HUES6 (cell line): ENCODE results near the gene RELL1.

Source experiments
- H3K27ac ChIP-seq: 2 replicates; pipeline ENCODE4 v1.7.0; 2013; ENCODE audit warnings: low read depth, mild to moderate bottlenecking, low read length, inconsistent platforms
- H3K27me3 ChIP-seq: 2 replicates; pipeline ENCODE4 v1.6.1; 2013; ENCODE audit warnings: low read length; ENCODE audit not compliant: control insufficient read depth, insufficient read depth
- H3K36me3 ChIP-seq: 2 replicates; pipeline ENCODE4 v1.6.1; 2013; ENCODE audit warnings: low read length; ENCODE audit not compliant: control insufficient read depth, insufficient read depth
- H3K4me1 ChIP-seq: 2 replicates; pipeline ENCODE4 v1.6.1; 2013; ENCODE audit warnings: low read length; ENCODE audit not compliant: control insufficient read depth, insufficient read depth
- H3K4me3 ChIP-seq: 2 replicates; pipeline ENCODE4 v1.5.1; 2013; ENCODE audit warnings: low read depth, low read length
- H3K9ac ChIP-seq: one replicate; pipeline ENCODE4 v1.6.1; 2013; ENCODE audit warnings: mild to moderate bottlenecking, low read length
- H3K9me3 ChIP-seq: 2 replicates; pipeline ENCODE4 v1.6.1; 2013; ENCODE audit warnings: low read depth, low read length; ENCODE audit not compliant: control insufficient read depth, insufficient read depth

The RELL1 gene

DNA sequence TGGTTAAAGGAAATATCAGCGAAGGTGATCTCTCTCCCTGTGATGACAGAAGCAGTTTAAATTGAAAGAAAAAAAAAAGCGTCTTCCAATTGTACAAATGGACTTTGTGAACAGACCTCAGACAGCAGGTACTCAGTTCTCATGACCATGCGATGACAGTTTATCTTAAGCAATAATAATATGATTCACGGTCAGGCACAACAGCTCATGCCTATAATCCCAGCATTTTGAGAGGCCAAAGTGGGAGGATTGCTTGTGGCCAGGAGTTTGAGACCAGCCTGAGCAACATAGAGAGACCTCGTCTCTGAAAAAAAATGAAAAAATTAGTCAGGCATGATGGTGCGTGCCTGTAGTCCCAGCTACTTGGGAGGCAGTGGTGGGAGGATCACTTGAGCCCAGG lies 51.0 kb downstream of the RELL1 start:
- Histone ChIP-seq H3K4me1 (no peaks in the 10 kb centered on the region; the same call in none of the 2 replicates), H3K36me3 (peaks cover 39% of the 10 kb centered on the region), H3K27me3 (no peaks in the 10 kb centered on the region), H3K4me3 (no peak overlapping the region), H3K9me3 (no peaks in the 10 kb centered on the region), H3K9ac (no peak overlapping the region), H3K27ac (no peak overlapping the region)

- Histone ChIP-seq H3K9ac (no peak overlapping the region), H3K4me3 (no peak overlapping the region), H3K36me3 (peaks cover 44% of the 10 kb centered on the region), H3K27ac (no peak overlapping the region), H3K9me3 (no peaks in the 10 kb centered on the region), H3K4me1 (no peaks in the 10 kb centered on the region; the same call in none of the 2 replicates), H3K27me3 (no peaks in the 10 kb centered on the region)
These were observed 52.0 kb downstream of the RELL1 start for GRCh38 chr4:37634180-37634579.

DNA sequence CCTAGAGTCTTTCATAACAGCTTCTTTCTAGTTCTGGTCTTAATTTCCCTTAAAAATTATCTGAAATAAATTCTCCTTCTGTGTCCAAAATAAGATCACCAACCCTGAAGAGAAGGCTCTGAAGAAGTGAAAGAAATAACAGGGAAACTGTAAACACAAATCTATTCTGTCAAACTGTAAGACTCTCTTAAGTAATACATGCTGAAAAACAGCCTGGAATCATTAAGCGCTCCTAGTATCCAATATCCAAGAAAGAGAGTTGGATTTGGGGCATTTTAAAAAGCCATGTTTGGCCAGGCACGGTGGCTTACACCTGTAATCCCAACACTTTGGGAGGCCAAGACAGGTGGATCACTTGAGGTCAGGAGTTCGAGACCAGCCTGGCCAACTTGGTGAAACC lies 53.3 kb downstream of the RELL1 start:
- peaks cover 43% of the 10 kb centered on the region for H3K36me3 ChIP-seq
- H3K27me3 ChIP-seq = no peaks in the 10 kb centered on the region
- H3K4me3 ChIP-seq = no peak overlapping the region

DNA sequence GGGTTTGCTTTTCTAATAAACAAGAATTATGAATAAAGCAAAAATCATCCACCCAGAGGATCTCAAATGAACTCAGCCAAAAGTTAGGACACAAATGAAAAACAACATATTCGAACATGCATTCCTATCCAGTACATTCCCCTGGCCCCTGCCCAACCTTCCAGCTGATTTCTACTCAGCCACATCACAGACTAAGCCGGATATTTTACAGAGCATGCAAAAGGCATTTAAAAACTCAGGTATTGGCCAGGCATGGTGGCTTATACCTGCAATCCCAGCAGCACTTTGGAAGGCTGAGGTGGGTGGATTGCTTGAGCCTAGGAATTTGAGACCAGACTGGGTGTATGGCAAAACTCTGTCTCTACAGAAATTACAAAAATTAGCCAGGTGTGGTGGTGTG lies 54.6 kb downstream of the RELL1 start:
- Histone ChIP-seq H3K27me3 (no peaks in the 10 kb centered on the region), H3K36me3 (peaks cover 31% of the 10 kb centered on the region), H3K4me3 (no peak overlapping the region), H3K4me1 (peaks cover 3% of the 10 kb centered on the region), H3K27ac (no peak overlapping the region), H3K9me3 (no peaks in the 10 kb centered on the region), H3K9ac (no peak overlapping the region)

More for the DNA sequence above, 53.3 kb downstream of the RELL1 start:
- no peak overlapping the region for H3K27ac ChIP-seq
- H3K9ac ChIP-seq = no peak overlapping the region
- no peaks in the 10 kb centered on the region for H3K9me3 ChIP-seq
- no peaks in the 10 kb centered on the region; the same call in none of the 2 replicates for H3K4me1 ChIP-seq

- no peak overlapping the region for H3K9ac ChIP-seq
- H3K27me3 ChIP-seq = no peaks in the 10 kb centered on the region
- no peak overlapping the region for H3K4me3 ChIP-seq
- no peaks in the 10 kb centered on the region for H3K9me3 ChIP-seq
- 0 out of 2 replicates have a peak, but pooled peaks cover 3% of the 10 kb centered on the region for H3K4me1 ChIP-seq
- H3K27ac ChIP-seq = no peak overlapping the region
- H3K36me3 ChIP-seq = peaks cover 27% of the 10 kb centered on the region
These were observed 56.5 kb downstream of the RELL1 start for GRCh38 chr4:37629713-37630112.

DNA sequence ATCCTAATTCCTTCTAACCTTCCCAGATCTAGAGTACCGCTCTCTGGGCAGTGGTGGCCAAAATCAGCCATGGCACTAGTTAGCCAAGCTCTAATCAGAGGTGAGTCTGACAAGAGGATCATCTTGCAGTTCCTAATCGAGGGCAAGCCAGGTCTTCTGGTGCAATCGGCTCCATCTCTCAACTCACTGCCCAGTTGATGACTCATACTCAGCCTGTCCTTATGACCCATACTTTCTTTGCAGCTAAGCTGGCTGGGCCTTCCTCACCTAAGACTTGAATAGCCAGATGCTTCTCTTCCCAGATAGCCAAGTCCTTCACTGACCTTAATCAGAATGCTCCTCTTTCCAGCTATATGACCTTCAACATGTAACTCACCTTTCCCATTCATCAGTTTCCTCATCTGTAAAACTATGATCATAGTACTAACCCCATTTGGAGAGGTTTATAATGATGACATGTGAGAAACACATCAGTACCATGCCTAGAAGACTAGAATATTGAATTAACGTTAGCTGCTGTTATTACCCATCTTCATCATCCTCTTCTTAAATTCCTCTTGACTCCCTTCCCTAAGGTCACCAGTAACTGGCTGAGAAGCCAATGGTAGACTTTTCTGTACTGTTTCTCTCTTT lies 57.1 kb downstream of the RELL1 start:
- no peak overlapping the region for H3K9ac ChIP-seq
- no peak overlapping the region for H3K4me3 ChIP-seq
- no peak overlapping the region for H3K27ac ChIP-seq
- peaks cover 22% of the 10 kb centered on the region for H3K36me3 ChIP-seq
- 0 out of 2 replicates have a peak, but pooled peaks cover 3% of the 10 kb centered on the region for H3K4me1 ChIP-seq
- no peaks in the 10 kb centered on the region for H3K9me3 ChIP-seq
- H3K27me3 ChIP-seq = no peaks in the 10 kb centered on the region

- Histone ChIP-seq H3K36me3 (peaks cover 17% of the 10 kb centered on the region), H3K9me3 (no peaks in the 10 kb centered on the region), H3K27ac (no peak overlapping the region)
These were observed 58.9 kb downstream of the RELL1 start for GRCh38 chr4:37627263-37627662.

DNA sequence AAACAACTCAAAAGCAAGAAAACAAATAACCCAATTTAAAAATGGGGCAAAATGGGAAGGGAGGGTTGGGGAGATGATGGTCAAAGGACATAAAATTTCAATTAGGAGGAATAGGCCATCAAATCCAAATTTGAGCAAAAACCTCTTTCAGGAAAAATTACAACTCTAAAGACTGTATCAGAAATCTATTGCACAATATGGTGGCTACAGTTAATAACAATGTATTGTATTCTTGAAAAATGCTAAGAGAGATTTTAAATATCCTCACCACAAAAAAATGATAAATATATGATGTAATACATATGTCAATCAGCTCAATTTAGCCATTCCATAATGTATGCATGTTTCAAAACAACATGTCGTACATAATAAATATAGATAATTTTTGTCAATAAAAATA lies 60.7 kb downstream of the RELL1 start:
- no peak overlapping the region for H3K9ac ChIP-seq
- no peak overlapping the region for H3K4me3 ChIP-seq
- H3K27me3 ChIP-seq = no peaks in the 10 kb centered on the region
- no peak overlapping the region for H3K27ac ChIP-seq
- H3K9me3 ChIP-seq = no peaks in the 10 kb centered on the region
- peaks cover 8% of the 10 kb centered on the region; the same call in 1 of the 2 replicates for H3K36me3 ChIP-seq
- 0 out of 2 replicates have a peak, but pooled peaks cover 3% of the 10 kb centered on the region for H3K4me1 ChIP-seq

More at GRCh38 chr4:37627263-37627662, 58.9 kb downstream of the RELL1 start:
- Histone ChIP-seq H3K9ac (no peak overlapping the region), H3K4me3 (no peak overlapping the region), H3K4me1 (0 out of 2 replicates have a peak, but pooled peaks cover 3% of the 10 kb centered on the region), H3K27me3 (no peaks in the 10 kb centered on the region)

- Histone ChIP-seq H3K9ac (no peak overlapping the region), H3K9me3 (no peaks in the 10 kb centered on the region), H3K27me3 (no peaks in the 10 kb centered on the region), H3K4me3 (no peak overlapping the region), H3K4me1 (0 out of 2 replicates have a peak, but pooled peaks cover 3% of the 10 kb centered on the region), H3K36me3 (peaks cover 3% of the 10 kb centered on the region; the same call in 1 of the 2 replicates), H3K27ac (no peak overlapping the region)
These were observed 62.2 kb downstream of the RELL1 start for GRCh38 chr4:37623940-37624339.

DNA sequence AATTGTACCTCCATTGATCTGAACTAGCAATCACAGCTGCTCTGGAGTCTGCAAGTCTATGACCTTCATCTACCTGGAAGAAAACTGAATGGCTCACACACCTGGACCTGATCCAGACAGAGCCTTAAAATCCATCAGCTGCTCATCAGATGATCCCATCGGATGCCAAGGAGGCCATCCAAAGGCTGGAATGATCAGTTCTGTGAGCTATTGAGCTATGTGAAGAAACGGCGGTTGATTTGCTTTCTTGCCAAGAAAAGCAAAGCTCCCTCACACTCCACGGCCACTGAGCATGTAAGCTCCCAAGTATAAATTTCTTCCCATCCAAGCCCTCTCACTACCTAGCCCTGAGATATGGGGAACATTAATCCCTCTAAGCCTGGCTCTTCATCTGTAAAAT lies 63.1 kb downstream of the RELL1 start:
- Histone ChIP-seq H3K4me3 (no peak overlapping the region), H3K27ac (no peak overlapping the region), H3K27me3 (no peaks in the 10 kb centered on the region), H3K36me3 (peaks cover 3% of the 10 kb centered on the region; the same call in 1 of the 2 replicates), H3K9ac (no peak overlapping the region), H3K4me1 (0 out of 2 replicates have a peak, but pooled peaks cover 3% of the 10 kb centered on the region), H3K9me3 (no peaks in the 10 kb centered on the region)

- Histone ChIP-seq H3K27me3 (no peaks in the 10 kb centered on the region), H3K4me3 (no peak overlapping the region), H3K36me3 (peaks cover 3% of the 10 kb centered on the region; the same call in 1 of the 2 replicates), H3K9me3 (no peaks in the 10 kb centered on the region), H3K9ac (no peak overlapping the region), H3K27ac (no peak overlapping the region), H3K4me1 (no peaks in the 10 kb centered on the region)
These were observed 66.0 kb downstream of the RELL1 start for GRCh38 chr4:37620176-37620575.
